Measurements from ENCODE around the gene MDM2. TPM values are rescaled to one million over a fixed set of nuclear protein-coding genes. Genes with fewer than 3 reads are reported as not detected.
"Not testable (repeated sequence)": the region's sequence is repeated elsewhere in the genome, so short reads cannot be mapped to it uniquely, and the experiment has no call there.

The MDM2 gene
- total RNA-seq, 2 experiments from 2014 or later: 148 to 153 TPM

DNA sequence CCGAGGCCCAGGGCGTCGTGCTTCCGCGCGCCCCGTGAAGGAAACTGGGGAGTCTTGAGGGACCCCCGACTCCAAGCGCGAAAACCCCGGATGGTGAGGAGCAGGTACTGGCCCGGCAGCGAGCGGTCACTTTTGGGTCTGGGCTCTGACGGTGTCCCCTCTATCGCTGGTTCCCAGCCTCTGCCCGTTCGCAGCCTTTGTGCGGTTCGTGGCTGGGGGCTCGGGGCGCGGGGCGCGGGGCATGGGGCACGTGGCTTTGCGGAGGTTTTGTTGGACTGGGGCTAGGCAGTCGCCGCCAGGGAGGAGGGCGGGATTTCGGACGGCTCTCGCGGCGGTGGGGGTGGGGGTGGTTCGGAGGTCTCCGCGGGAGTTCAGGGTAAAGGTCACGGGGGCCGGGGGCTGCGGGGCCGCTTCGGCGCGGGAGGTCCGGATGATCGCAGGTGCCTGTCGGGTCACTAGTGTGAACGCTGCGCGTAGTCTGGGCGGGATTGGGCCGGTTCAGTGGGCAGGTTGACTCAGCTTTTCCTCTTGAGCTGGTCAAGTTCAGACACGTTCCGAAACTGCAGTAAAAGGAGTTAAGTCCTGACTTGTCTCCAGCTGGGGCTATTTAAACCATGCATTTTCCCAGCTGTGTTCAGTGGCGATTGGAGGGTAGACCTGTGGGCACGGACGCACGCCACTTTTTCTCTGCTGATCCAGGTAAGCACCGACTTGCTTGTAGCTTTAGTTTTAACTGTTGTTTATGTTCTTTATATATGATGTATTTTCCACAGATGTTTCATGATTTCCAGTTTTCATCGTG, 612 bp downstream of the MDM2 start:
- no peaks in the 10 kb centered on the region for H3K27me3 Mint-ChIP-seq
- H3K36me3 Mint-ChIP-seq (ENCODE audit: low read depth): peaks cover 48% of the 10 kb centered on the region
- intact Hi-C loops (cut with micrococcal nuclease): loop anchor here (5.0 kb wide), 1 partner anchor 476 kb away; the partner anchor contains the start of gene MDM1
- peaks cover 37% of the 10 kb centered on the region for H3K4me1 Mint-ChIP-seq (ENCODE audit: low read depth)
- POLR2A ChIA-PET: interaction anchor here (0.5 to 2.9 kb wide), 15 partner anchors 9 to 477 kb away, joined by 3 to 19 read pairs (median 4); partner anchors contain the start of genes MDM1, NUP107 and SLC35E3
- CTCF ChIA-PET: interaction anchor here (0.9 to 3.3 kb wide), 10 partner anchors 8 to 148 kb away, joined by 3 to 24 read pairs (median 3); partner anchors contain the start of gene SLC35E3
- H3K9me3 Mint-ChIP-seq: no peaks in the 10 kb centered on the region
- H3K4me3 Mint-ChIP-seq: peak overlapping the region; percentile 89
- TF ChIP-seq, protein P1, sequence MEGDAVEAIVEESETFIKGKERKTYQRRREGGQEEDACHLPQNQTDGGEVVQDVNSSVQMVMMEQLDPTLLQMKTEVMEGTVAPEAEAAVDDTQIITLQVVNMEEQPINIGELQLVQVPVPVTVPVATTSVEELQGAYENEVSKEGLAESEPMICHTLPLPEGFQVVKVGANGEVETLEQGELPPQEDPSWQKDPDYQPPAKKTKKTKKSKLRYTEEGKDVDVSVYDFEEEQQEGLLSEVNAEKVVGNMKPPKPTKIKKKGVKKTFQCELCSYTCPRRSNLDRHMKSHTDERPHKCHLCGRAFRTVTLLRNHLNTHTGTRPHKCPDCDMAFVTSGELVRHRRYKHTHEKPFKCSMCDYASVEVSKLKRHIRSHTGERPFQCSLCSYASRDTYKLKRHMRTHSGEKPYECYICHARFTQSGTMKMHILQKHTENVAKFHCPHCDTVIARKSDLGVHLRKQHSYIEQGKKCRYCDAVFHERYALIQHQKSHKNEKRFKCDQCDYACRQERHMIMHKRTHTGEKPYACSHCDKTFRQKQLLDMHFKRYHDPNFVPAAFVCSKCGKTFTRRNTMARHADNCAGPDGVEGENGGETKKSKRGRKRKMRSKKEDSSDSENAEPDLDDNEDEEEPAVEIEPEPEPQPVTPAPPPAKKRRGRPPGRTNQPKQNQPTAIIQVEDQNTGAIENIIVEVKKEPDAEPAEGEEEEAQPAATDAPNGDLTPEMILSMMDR (IDR thresholded peaks at IDR 0.05): peak; percentile 59
- ATAC-seq (peak; percentile 43), DNase-seq (peak; percentile 87)
- H3K27ac Mint-ChIP-seq: peak overlapping the region; percentile 98

DNA sequence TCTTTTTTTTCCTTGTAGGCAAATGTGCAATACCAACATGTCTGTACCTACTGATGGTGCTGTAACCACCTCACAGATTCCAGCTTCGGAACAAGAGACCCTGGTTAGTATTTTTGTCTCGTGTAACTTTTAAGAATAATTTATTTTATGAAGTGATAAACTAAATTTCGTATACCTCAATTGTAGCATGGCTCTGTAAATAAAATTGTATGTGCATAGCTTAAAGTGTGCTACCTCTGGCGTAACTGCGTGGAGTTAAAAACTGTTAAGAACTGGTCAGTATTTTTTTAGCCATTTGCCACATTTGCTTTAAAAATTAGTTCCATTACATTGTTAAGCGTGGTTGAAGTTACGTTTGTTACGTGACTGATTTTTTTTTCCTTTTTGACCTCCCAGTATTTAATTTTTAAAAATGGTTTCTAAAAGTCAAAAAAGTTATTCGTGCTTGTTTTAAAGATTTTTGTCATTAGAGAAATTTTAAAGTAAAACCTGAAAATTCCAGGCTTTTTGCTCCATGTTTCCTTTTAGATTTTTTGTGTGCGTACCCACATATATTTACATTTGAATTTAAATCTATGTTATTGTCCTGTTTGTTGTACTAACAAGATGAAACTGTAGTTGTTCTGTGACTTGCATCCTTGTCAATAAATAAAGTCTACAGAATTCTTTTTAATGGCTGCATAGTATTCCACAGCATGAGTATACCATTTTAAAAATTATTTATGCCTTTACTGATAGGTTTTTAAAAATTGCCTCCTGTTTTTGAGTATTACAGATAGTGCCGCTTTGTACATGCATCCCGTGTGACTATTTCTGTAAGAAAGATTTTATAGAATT, 1.4 kb downstream of the MDM2 start:
- ATAC-seq (no peak), DNase-seq (no peak)
- TF ChIP-seq, protein P1 (IDR thresholded peaks at IDR 0.05): no peak
- intact Hi-C loops (cut with micrococcal nuclease): loop anchor here (5.0 kb wide), 1 partner anchor 477 kb away; the partner anchor contains the start of gene MDM1
- ChIA-PET POLR2A (interaction anchor here (0.5 to 2.9 kb wide), 6 partner anchors 8 to 122 kb away, joined by 3 to 19 read pairs (median 4); partner anchors contain the start of gene NUP107), CTCF (interaction anchor here (0.9 to 3.3 kb wide), 4 partner anchors 9 to 63 kb away, joined by 3 to 24 read pairs (median 10); partner anchors contain the start of gene SLC35E3)
- no peaks in the 10 kb centered on the region for H3K27me3 Mint-ChIP-seq
- peak overlapping the region; percentile 98 for H3K27ac Mint-ChIP-seq
- H3K36me3 Mint-ChIP-seq (ENCODE audit: low read depth): peaks cover 51% of the 10 kb centered on the region
- H3K9me3 Mint-ChIP-seq: no peaks in the 10 kb centered on the region
- H3K4me3 Mint-ChIP-seq: peak overlapping the region; percentile 89
- peaks cover 40% of the 10 kb centered on the region for H3K4me1 Mint-ChIP-seq (ENCODE audit: low read depth)

DNA sequence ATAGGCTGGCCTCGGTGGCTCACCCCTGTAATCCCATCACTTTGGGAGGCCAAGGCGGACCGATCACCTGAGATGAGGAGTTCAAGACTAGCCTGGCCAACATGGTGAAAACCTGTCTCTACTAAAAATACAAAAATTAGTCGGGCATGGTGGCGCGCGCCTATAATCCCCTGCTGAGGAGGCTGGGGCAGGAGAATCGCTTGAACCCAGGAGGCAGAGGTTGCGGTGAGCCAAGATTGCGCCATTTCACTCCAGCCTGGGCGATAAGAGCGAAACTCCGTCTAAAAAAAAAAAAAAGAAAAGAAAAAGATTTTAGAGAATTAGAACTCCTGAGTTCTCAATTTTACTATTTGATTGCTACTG, 2.0 kb downstream of the MDM2 start:
- CTCF ChIA-PET, H3K27ac Mint-ChIP-seq: not testable (repeated sequence)

DNA sequence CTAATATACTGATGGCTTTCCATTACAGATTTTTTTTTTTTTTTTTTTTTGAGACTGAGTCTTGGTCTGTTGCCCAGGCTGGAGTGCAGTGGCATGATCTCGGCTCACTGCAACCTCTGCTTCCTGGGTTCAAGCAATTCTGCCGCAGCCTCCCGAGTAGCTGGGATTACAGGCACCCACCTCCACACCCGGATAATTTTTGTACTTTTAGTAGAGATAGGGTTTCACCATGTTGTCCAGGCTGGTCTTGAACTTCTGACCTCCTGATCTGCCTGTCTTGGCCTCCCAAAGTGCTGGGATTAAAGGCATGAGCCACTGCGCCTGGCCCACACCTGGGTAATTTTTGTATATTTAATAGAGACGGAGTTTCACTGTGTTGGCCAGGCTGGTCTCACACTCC, 3.6 kb downstream of the MDM2 start:
- Mint-ChIP-seq H3K36me3 (ENCODE audit: low read depth) (peaks cover 61% of the 10 kb centered on the region), H3K4me1 (ENCODE audit: low read depth) (peaks cover 50% of the 10 kb centered on the region), H3K4me3 (peak overlapping the region; percentile 61), H3K27ac (peak overlapping the region; percentile 46)
- POLR2A ChIA-PET: interaction anchor here (0.6 to 1.7 kb wide), 3 partner anchors 10 to 326 kb away, joined by 3 to 6 read pairs (median 4); no protein-coding TSS in a partner anchor
- intact Hi-C loops (cut with micrococcal nuclease); H3K9me3 Mint-ChIP-seq; DNase-seq; H3K27me3 Mint-ChIP-seq; ATAC-seq: not testable (repeated sequence)
- CTCF ChIA-PET: interaction anchor here (4.3 kb wide), 1 partner anchor 19 kb away, joined by 25 read pairs; no protein-coding TSS in a partner anchor

More for the DNA sequence above, 2.0 kb downstream of the MDM2 start:
- intact Hi-C loops (cut with micrococcal nuclease); H3K27me3 Mint-ChIP-seq; DNase-seq; H3K9me3 Mint-ChIP-seq; ATAC-seq: not testable (repeated sequence)
- H3K36me3 Mint-ChIP-seq (ENCODE audit: low read depth): peaks cover 56% of the 10 kb centered on the region
- H3K4me1 Mint-ChIP-seq (ENCODE audit: low read depth): peaks cover 45% of the 10 kb centered on the region
- peak overlapping the region; percentile 89 for H3K4me3 Mint-ChIP-seq
- POLR2A ChIA-PET: interaction anchor here (1.5 kb wide), 1 partner anchor 12 kb away, joined by 6 read pairs; no protein-coding TSS in a partner anchor

DNA sequence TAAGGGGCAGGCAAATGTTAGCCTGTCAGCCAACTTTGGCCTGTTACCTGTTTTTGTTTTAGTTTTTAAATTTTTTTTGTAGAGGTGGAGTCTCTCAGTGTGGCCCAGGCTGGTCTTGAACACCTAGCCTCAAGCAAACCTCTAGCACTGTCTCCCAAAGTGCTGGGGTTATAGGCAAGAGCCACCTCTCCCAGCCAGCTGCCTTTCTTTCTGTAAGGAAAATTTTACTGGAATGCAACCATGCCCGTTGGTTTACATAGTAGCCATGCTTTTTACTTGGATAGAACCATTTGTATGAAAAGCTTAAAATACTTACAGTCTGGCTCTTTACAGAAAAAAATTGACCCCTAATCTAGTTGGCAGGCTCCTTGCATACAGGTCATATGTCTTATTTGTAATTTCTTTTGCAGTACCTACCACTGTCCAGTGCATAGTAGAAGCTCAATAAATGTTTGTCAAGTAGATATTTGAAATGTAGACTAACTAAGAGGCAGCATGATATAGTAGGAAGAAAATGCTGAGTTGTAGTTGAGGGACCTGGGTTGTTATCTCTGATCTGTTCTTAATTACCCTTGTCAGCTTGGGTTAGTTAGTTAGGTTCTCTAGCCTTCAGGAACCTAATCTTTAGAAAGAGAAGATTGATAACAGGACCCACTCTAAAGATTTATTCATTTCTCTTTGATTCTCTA, 4.7 kb downstream of the MDM2 start:
- no peaks in the 10 kb centered on the region for H3K27me3 Mint-ChIP-seq
- no peak for ATAC-seq
- TF ChIP-seq, protein P1 (IDR thresholded peaks at IDR 0.05): no peak
- peak overlapping the region; percentile 37 for H3K4me3 Mint-ChIP-seq
- peaks cover 68% of the 10 kb centered on the region for H3K36me3 Mint-ChIP-seq (ENCODE audit: low read depth)
- no peaks in the 10 kb centered on the region for H3K9me3 Mint-ChIP-seq
- no peak for DNase-seq
- intact Hi-C loops (cut with micrococcal nuclease): no loop called here
- peaks cover 45% of the 10 kb centered on the region for H3K4me1 Mint-ChIP-seq (ENCODE audit: low read depth)
- ChIA-PET CTCF (interaction anchor here (0.7 to 4.3 kb wide), 5 partner anchors 9 to 344 kb away, joined by 3 to 25 read pairs (median 5); no protein-coding TSS in a partner anchor), POLR2A (interaction anchor here (0.7 to 1.7 kb wide), 4 partner anchors 9 to 100 kb away, joined by 3 to 6 read pairs (median 4); no protein-coding TSS in a partner anchor)
- H3K27ac Mint-ChIP-seq: peak overlapping the region; percentile 62
